GM19438 (cell line): Measurements from ENCODE around the gene INPP4B.
"Not testable (repeated sequence)": the region's sequence is repeated elsewhere in the genome, so short reads cannot be mapped to it uniquely, and the experiment has no call there.

Experiments
- ATAC-seq: cut with Tn5 transposase; IDR thresholded peaks from one replicate; pipeline ENCODE4 v1.9.1; 2021; ENCODE audit warnings: low read depth; ENCODE audit not compliant: unreplicated experiment

Gene INPP4B

GRCh38 chr4:142079959-142080358 lies 766.1 kb downstream of the INPP4B start:
- ATAC-seq, result no peak

- no peak for ATAC-seq
Measured at GRCh38 chr4:142077048-142077447, 769.1 kb downstream of the INPP4B start.

- not testable (repeated sequence) for ATAC-seq
Measured at GRCh38 chr4:142068304-142068703, 777.8 kb downstream of the INPP4B start.

- ATAC-seq, result not testable (repeated sequence)
Measured at GRCh38 chr4:142066562-142066961, 779.5 kb downstream of the INPP4B start.

GRCh38 chr4:142065086-142065647 lies 780.9 kb downstream of the INPP4B start:
- ATAC-seq, result no peak

GRCh38 chr4:142064181-142064580 lies 781.9 kb downstream of the INPP4B start:
- ATAC-seq, result no peak

GRCh38 chr4:142045996-142046395 lies 800.1 kb downstream of the INPP4B start:
- ATAC-seq, result no peak

- ATAC-seq, result no peak
Measured at GRCh38 chr4:142044271-142044670, 801.8 kb downstream of the INPP4B start.

- no peak for ATAC-seq
Measured at GRCh38 chr4:142043509-142043908, 802.6 kb downstream of the INPP4B start.

GRCh38 chr4:142041788-142042187 lies 804.3 kb downstream of the INPP4B start:
- ATAC-seq, result no peak

- ATAC-seq, result no peak
Measured at GRCh38 chr4:142040043-142040442, 806.1 kb downstream of the INPP4B start.

- ATAC-seq, result no peak
Measured at GRCh38 chr4:142036795-142037583, 809.1 kb downstream of the INPP4B start.

GRCh38 chr4:142035566-142035965 lies 810.5 kb downstream of the INPP4B start:
- ATAC-seq, result no peak

GRCh38 chr4:142034101-142034500 lies 812.0 kb downstream of the INPP4B start:
- no peak for ATAC-seq

- ATAC-seq, result no peak
Measured at GRCh38 chr4:142030010-142030409, 816.1 kb downstream of the INPP4B start.

- no peak for ATAC-seq
Measured at GRCh38 chr4:142021761-142022160, 824.3 kb downstream of the INPP4B start.

- no peak for ATAC-seq
Measured at GRCh38 chr4:142021181-142021580, 824.9 kb downstream of the INPP4B start.

GRCh38 chr4:142016031-142016430 lies 830.1 kb downstream of the INPP4B start:
- no peak for ATAC-seq

GRCh38 chr4:142009751-142010150 lies 836.4 kb downstream of the INPP4B start:
- ATAC-seq, result no peak

GRCh38 chr4:142005519-142005918 lies 840.6 kb downstream of the INPP4B start:
- no peak for ATAC-seq

GRCh38 chr4:141999446-142000143 lies 846.5 kb downstream of the INPP4B start:
- ATAC-seq, result no peak

- no peak for ATAC-seq
Measured at GRCh38 chr4:141995056-141995455, 851.0 kb downstream of the INPP4B start.
